ENCODE data around the gene SYCE3.

Gene SYCE3

GRCh38 chr22:50530877-50531545, 31.7 kb downstream of the SYCE3 start:
- peak overlapping the region; percentile 80 for H3K27ac ChIP-seq (ENCODE audit: low read length)
- TF ChIP-seq CTCF (IDR thresholded peaks at IDR 0.05; ENCODE audit: low read depth, low read length) (no peak), EZH2phosphoT487 (IDR thresholded peaks at IDR 0.05; ENCODE audit: low read depth) (no peak)
- H3K4me1 ChIP-seq (ENCODE audit: low read length), result peaks cover 43% of the 10 kb centered on the region
- 0 out of 2 replicates have a peak, but pooled peaks cover 4% of the 10 kb centered on the region for H3K79me2 ChIP-seq (ENCODE audit: low read length)
- H3K27me3 ChIP-seq (ENCODE audit: low read depth, low read length), result no peaks in the 10 kb centered on the region
- H2AFZ ChIP-seq (ENCODE audit: low read depth, low read length), result no peak overlapping the region
- H3K9ac ChIP-seq (ENCODE audit: low read length), result peak overlapping the region; percentile 99
- peak overlapping the region; percentile 98 for H3K4me3 ChIP-seq (ENCODE audit: low read length)
- H3K4me2 ChIP-seq (ENCODE audit: low read length), result peak overlapping the region; percentile 95
- H3K9me3 ChIP-seq (ENCODE audit: insufficient read depth, low read length), result no peaks in the 10 kb centered on the region
- no peaks in the 10 kb centered on the region for H3K36me3 ChIP-seq (replicated peaks; ENCODE audit: low read depth, low read length)
- no peaks in the 10 kb centered on the region for H4K20me1 ChIP-seq (ENCODE audit: insufficient read depth, low read length)

- H3K4me2 ChIP-seq (ENCODE audit: low read length), result peak overlapping the region; percentile 95
- H3K27ac ChIP-seq (ENCODE audit: low read length), result peak overlapping the region; percentile 80
- no peaks in the 10 kb centered on the region for H3K27me3 ChIP-seq (ENCODE audit: low read depth, low read length)
- peaks cover 39% of the 10 kb centered on the region for H3K4me1 ChIP-seq (ENCODE audit: low read length)
- H3K9me3 ChIP-seq (ENCODE audit: insufficient read depth, low read length), result no peaks in the 10 kb centered on the region
- H3K4me3 ChIP-seq (ENCODE audit: low read length), result peak overlapping the region; percentile 98
- H3K9ac ChIP-seq (ENCODE audit: low read length), result peak overlapping the region; percentile 99
- 0 out of 2 replicates have a peak, but pooled peaks cover 4% of the 10 kb centered on the region for H3K79me2 ChIP-seq (ENCODE audit: low read length)
- H2AFZ ChIP-seq (ENCODE audit: low read depth, low read length), result no peak overlapping the region
- no peaks in the 10 kb centered on the region for H4K20me1 ChIP-seq (ENCODE audit: insufficient read depth, low read length)
- TF ChIP-seq CTCF (IDR thresholded peaks at IDR 0.05; ENCODE audit: low read depth, low read length), result no peak
- no peak for TF ChIP-seq EZH2phosphoT487 (IDR thresholded peaks at IDR 0.05; ENCODE audit: low read depth)
- H3K36me3 ChIP-seq (replicated peaks; ENCODE audit: low read depth, low read length), result no peaks in the 10 kb centered on the region
These were observed 32.2 kb downstream of the SYCE3 start for GRCh38 chr22:50530580-50530876.

GRCh38 chr22:50529897-50530579, 32.7 kb downstream of the SYCE3 start, which contains the start of gene TYMP:
TYMP (minus strand) TSS chr22:50530012; CDS start chr22:50529709, 303 bp downstream.
- no peaks in the 10 kb centered on the region for H3K9me3 ChIP-seq (ENCODE audit: insufficient read depth, low read length)
- no peaks in the 10 kb centered on the region for H3K27me3 ChIP-seq (ENCODE audit: low read depth, low read length)
- peak within 1 kb of the TSS; percentile 99 for H3K9ac ChIP-seq (ENCODE audit: low read length)
- H4K20me1 ChIP-seq (ENCODE audit: insufficient read depth, low read length), result no peaks in the 10 kb centered on the region
- peak within 1 kb of the TSS; percentile 80 for H3K27ac ChIP-seq (ENCODE audit: low read length)
- peaks cover 7% of the 10 kb centered on the region for H3K79me2 ChIP-seq (ENCODE audit: low read length)
- H3K4me2 ChIP-seq (ENCODE audit: low read length), result peak within 1 kb of the TSS; percentile 95
- no peak within 1 kb of the TSS for H2AFZ ChIP-seq (ENCODE audit: low read depth, low read length)
- H3K4me1 ChIP-seq (ENCODE audit: low read length), result peaks cover 34% of the 10 kb centered on the region
- TF ChIP-seq CTCF (IDR thresholded peaks at IDR 0.05; ENCODE audit: low read depth, low read length), result no peak
- no peak for TF ChIP-seq EZH2phosphoT487 (IDR thresholded peaks at IDR 0.05; ENCODE audit: low read depth)
- H3K4me3 ChIP-seq (ENCODE audit: low read length), result peak within 1 kb of the TSS; percentile 98
- H3K36me3 ChIP-seq (replicated peaks; ENCODE audit: low read depth, low read length), result no peaks in the 10 kb centered on the region

GRCh38 chr22:50529416-50529896, 33.3 kb downstream of the SYCE3 start:
- peaks cover 5% of the 10 kb centered on the region; the same call in 1 of the 2 replicates for H4K20me1 ChIP-seq (ENCODE audit: insufficient read depth, low read length)
- TF ChIP-seq CTCF (IDR thresholded peaks at IDR 0.05; ENCODE audit: low read depth, low read length) (no peak), EZH2phosphoT487 (IDR thresholded peaks at IDR 0.05; ENCODE audit: low read depth) (no peak)
- H3K4me1 ChIP-seq (ENCODE audit: low read length), result peaks cover 32% of the 10 kb centered on the region
- no peak overlapping the region for H3K9ac ChIP-seq (ENCODE audit: low read length)
- H3K4me2 ChIP-seq (ENCODE audit: low read length), result peak overlapping the region; percentile 36
- peaks cover 2% of the 10 kb centered on the region for H3K36me3 ChIP-seq (replicated peaks; ENCODE audit: low read depth, low read length)
- H3K9me3 ChIP-seq (ENCODE audit: insufficient read depth, low read length), result no peaks in the 10 kb centered on the region
- H3K27ac ChIP-seq (ENCODE audit: low read length), result no peak overlapping the region
- H3K79me2 ChIP-seq (ENCODE audit: low read length), result peaks cover 13% of the 10 kb centered on the region
- 0 out of 2 replicates have a peak overlapping the region, but pooled peaks have one; percentile 23 for H3K4me3 ChIP-seq (ENCODE audit: low read length)
- no peaks in the 10 kb centered on the region for H3K27me3 ChIP-seq (ENCODE audit: low read depth, low read length)
- H2AFZ ChIP-seq (ENCODE audit: low read depth, low read length), result no peak overlapping the region

All from OCI-LY3 (cell line).